ENCODE measurements around the gene TADA2A. TPM values are rescaled to one million over a fixed set of nuclear protein-coding genes. Genes with fewer than 3 reads are reported as not detected.

Gene TADA2A
- total and polyA plus RNA-seq, 8 donors = 5.2 to 11.9 (median 9.4) TPM

DNA sequence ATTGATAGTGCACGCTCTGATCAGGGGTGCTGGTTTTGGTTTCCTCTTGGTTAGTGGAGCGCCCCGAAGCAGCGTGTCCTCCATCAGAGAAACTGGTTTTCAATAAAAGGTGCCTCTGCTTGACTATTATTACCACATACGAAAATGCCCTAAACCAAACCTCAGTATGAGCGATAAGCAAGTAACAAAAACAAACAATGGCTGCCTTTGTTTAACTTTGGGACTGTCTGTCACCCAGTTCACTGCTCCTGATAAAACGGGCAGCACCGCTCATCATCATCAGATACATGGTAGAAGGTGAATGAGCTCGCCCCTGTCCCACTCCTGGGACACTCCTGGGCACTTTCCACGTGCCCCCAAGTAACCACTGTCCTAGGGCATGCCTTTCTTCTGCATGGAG is 107.0 kb downstream of the TADA2A start:
- FAIRE-seq = no peak
- no peaks in the 10 kb centered on the region for H3K9me3 ChIP-seq
- WGBS, 2 donors = 69 to 76% methylated on average over 10 of the region's 10 CpGs
- TF ChIP-seq, protein P1, sequence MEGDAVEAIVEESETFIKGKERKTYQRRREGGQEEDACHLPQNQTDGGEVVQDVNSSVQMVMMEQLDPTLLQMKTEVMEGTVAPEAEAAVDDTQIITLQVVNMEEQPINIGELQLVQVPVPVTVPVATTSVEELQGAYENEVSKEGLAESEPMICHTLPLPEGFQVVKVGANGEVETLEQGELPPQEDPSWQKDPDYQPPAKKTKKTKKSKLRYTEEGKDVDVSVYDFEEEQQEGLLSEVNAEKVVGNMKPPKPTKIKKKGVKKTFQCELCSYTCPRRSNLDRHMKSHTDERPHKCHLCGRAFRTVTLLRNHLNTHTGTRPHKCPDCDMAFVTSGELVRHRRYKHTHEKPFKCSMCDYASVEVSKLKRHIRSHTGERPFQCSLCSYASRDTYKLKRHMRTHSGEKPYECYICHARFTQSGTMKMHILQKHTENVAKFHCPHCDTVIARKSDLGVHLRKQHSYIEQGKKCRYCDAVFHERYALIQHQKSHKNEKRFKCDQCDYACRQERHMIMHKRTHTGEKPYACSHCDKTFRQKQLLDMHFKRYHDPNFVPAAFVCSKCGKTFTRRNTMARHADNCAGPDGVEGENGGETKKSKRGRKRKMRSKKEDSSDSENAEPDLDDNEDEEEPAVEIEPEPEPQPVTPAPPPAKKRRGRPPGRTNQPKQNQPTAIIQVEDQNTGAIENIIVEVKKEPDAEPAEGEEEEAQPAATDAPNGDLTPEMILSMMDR (IDR thresholded peaks at IDR 0.05) = no peak
- no peaks in the 10 kb centered on the region for H3K4me1 ChIP-seq
- H3K36me3 ChIP-seq = peaks cover 0 to 25% (median 6%) of the 10 kb centered on the region in 3 donors
- no peaks in the 10 kb centered on the region for H3K27me3 ChIP-seq
- no peak for DNase-seq
- no peak overlapping the region for H3K4me3 ChIP-seq
- intact Hi-C loops (cut with DNase I) = no loop called here
- peak in 2 of 4 donors; percentile 52 to 65 for ATAC-seq
- no peak overlapping the region for H3K27ac ChIP-seq

DNA sequence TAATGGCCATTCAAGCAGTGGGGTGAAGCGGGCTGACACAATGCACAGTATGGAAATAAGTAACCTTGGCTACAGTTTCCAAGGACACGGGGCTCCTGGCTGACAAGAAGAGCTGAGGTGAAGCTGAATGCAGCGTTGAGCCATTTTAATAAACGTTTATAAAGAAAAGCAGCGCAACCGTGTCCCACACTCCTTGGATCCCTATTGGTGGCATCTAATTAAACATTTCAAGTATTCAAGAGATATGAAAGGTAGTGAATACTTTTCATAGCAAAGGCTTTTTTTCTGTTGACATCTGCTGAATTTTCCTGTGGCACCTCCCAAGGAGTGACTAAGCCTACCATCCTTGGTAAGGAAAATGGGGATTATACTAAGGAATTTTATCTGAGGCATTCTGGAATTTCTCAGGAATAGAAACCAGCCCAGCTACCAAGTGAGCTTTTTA is 109.5 kb downstream of the TADA2A start:
- Histone ChIP-seq H3K27ac (no peak overlapping the region), H3K27me3 (no peaks in the 10 kb centered on the region), H3K36me3 (peaks cover 0 to 38% (median 15%) of the 10 kb centered on the region in 3 donors), H3K4me3 (no peak overlapping the region), H3K9me3 (no peaks in the 10 kb centered on the region), H3K4me1 (no peaks in the 10 kb centered on the region)
- peak in 1 of 4 donors; percentile 33 for ATAC-seq
- no peak for DNase-seq
- WGBS, 2 donors = 59 to 62% methylated on average over 6 of the region's 6 CpGs
- intact Hi-C loops (cut with DNase I) = no loop called here
- no peak for FAIRE-seq
- TF ChIP-seq, protein P1 (IDR thresholded peaks at IDR 0.05) = no peak

DNA sequence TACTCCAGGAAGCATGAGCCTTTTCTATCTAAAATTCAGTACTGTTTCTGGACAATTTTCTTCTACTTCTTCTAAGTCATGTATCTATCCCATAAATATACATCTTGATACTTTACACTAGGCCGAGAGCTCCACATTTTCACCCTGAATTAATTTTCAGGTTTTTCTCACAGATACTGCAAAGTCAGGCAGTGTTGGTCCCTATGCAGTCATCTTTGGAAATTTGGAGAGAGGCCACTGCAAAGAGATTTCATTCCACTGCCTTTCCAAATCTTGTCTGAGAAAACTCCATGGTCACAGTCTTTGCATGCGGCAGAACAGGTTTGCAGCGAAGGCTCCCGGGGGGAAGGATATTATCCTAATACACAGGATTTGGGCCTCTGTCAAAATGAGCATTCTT is 111.2 kb downstream of the TADA2A start:
- 90 to 95% methylated on average over 4 of the region's 4 CpGs for WGBS, 2 donors
- intact Hi-C loops (cut with DNase I) = no loop called here
- DNase-seq (no peak), FAIRE-seq (no peak), ATAC-seq (no peak)
- Histone ChIP-seq H3K27ac (no peak overlapping the region), H3K27me3 (no peaks in the 10 kb centered on the region), H3K36me3 (peaks cover 0 to 37% (median 15%) of the 10 kb centered on the region in 3 donors), H3K4me3 (no peak overlapping the region), H3K9me3 (no peaks in the 10 kb centered on the region), H3K4me1 (no peaks in the 10 kb centered on the region)
- TF ChIP-seq, protein P1 (IDR thresholded peaks at IDR 0.05) = no peak

- H3K27ac ChIP-seq = no peak overlapping the region
- WGBS, 2 donors = 75 to 83% methylated on average over 8 of the region's 8 CpGs
- no peaks in the 10 kb centered on the region for H3K27me3 ChIP-seq
- peaks cover 0 to 37% (median 15%) of the 10 kb centered on the region in 3 donors for H3K36me3 ChIP-seq
- peak in 1 of 4 donors; percentile 30 for ATAC-seq
- DNase-seq = no peak
- TF ChIP-seq, protein P1 (IDR thresholded peaks at IDR 0.05) = no peak
- intact Hi-C loops (cut with DNase I) = no loop called here
- H3K9me3 ChIP-seq = no peaks in the 10 kb centered on the region
- FAIRE-seq = no peak
- H3K4me3 ChIP-seq = no peak overlapping the region
- H3K4me1 ChIP-seq = no peaks in the 10 kb centered on the region
Observed at GRCh38 chr17:37518826-37519225, 112.1 kb downstream of the TADA2A start.

- ATAC-seq = no peak
- Histone ChIP-seq H3K9me3 (no peaks in the 10 kb centered on the region), H3K27ac (no peak overlapping the region), H3K27me3 (no peaks in the 10 kb centered on the region), H3K36me3 (peaks cover 0 to 37% (median 15%) of the 10 kb centered on the region in 3 donors), H3K4me3 (no peak overlapping the region), H3K4me1 (no peaks in the 10 kb centered on the region)
- TF ChIP-seq, protein P1 (IDR thresholded peaks at IDR 0.05) = no peak
- FAIRE-seq = no peak
- intact Hi-C loops (cut with DNase I) = no loop called here
- no peak for DNase-seq
- WGBS, 2 donors = 73 to 84% methylated on average over 5 of the region's 5 CpGs
Observed at GRCh38 chr17:37519251-37519985, 112.7 kb downstream of the TADA2A start.

Measured in pancreas (tissue), 10 donors.